HepG2 (cell line): Measurements from ENCODE around the gene IQCK. TPM values are rescaled to one million over a fixed set of nuclear protein-coding genes. Genes with fewer than 3 reads are reported as not detected.

Experiments used
- ATAC-seq: fragments of 200-7000 bp; cut with Tn5 transposase; 3 replicates; pipeline ENCODE4 v1.9.1; 2020; ENCODE audit warnings: mild to moderate bottlenecking, moderate library complexity
- BruUV-seq: library from RNA; stranded (reverse); fragments of 400-500 nt; replicated peaks from 2 replicates; lab custom pipeline; 2021; lab: Mats Ljungman, UMichigan
- CTCF ChIA-PET: fragments of 300-600 bp; formaldehyde crosslinking; extraction: SDS; loops from one replicate; lab custom pipeline; 2021; ENCODE audit warnings: low total read pairs, inconsistent platforms, low intra/inter-chr PET ratio; lab: Yijun Ruan, JAX
- POLR2A ChIA-PET: fragments of 350-600 bp; sonication (Branson Sonifier 250); formaldehyde crosslinking; loops from one replicate; lab custom pipeline; 2020; ENCODE audit warnings: antibody characterized with exemption, inconsistent platforms; lab: Yijun Ruan, JAX
- DNase-seq: peaks from one replicate; pipeline ENCODE4 v3.0.0-alpha.2; 2015; ENCODE audit warnings: low spot score
- FAIRE-seq: peaks from 3 replicates; lab custom pipeline; 2011; peaks lifted over from hg19 to GRCh38; lab: Jason Lieb, UNC
- H2AFZ ChIP-seq: one replicate; pipeline ENCODE4 v1.6.1; 2011; ENCODE audit warnings: low read length, inconsistent platforms
- H3K27ac ChIP-seq: fragments of 300-600 bp; 3 replicates; pipeline ENCODE4 v1.8.0; 2011; ENCODE audit warnings: mixed run types, mild to moderate bottlenecking, mixed read lengths, low read length, inconsistent platforms; ENCODE audit not compliant: insufficient read depth; ENCODE audit errors: extremely low read length
- H3K27me3 ChIP-seq, 2 experiments: fragments of 200-600 bp in 1 of 2; 2 replicates in 1 of 2; 3 replicates in 1 of 2; pipeline versions ENCODE4 v1.6.0 to v1.8.0; 2011; ENCODE audit warnings: low read length in 2 of 2, mild to moderate bottlenecking in 2 of 2, moderate library complexity in 2 of 2, inconsistent platforms in 1 of 2; ENCODE audit not compliant: insufficient read depth in 2 of 2, control insufficient read depth in 1 of 2
- H3K36me3 ChIP-seq, 2 experiments: fragments of 200-600 bp in 1 of 2; replicated peaks in 1 of 2; 2 replicates in 1 of 2; 3 replicates in 1 of 2; pipeline versions ENCODE4 v1.5.1 to v1.8.0; 2011; ENCODE audit warnings: low read length in 2 of 2, inconsistent platforms in 1 of 2; ENCODE audit not compliant: insufficient read depth in 2 of 2, control insufficient read depth in 1 of 2
- H3K4me1 ChIP-seq: 2 replicates; pipeline ENCODE4 v1.5.1; 2012; ENCODE audit warnings: low read length, inconsistent platforms; ENCODE audit not compliant: insufficient read depth
- H3K4me2 ChIP-seq: 2 replicates; pipeline ENCODE4 v1.6.0; 2011; ENCODE audit warnings: low read depth, low read length, inconsistent platforms
- H3K4me3 ChIP-seq, 3 experiments: fragments of 200-600 bp in 1 of 3; sonication (generic), shearing (Covaris generic) in 1 of 3; replicated peaks in 1 of 3; 2 replicates each; pipeline ENCODE4 v1.5.1; 2011 to 2016; ENCODE audit warnings: low read length in 3 of 3, inconsistent platforms in 2 of 3, low read depth in 2 of 3, mild to moderate bottlenecking in 2 of 3, control low read depth in 1 of 3, mixed read lengths in 1 of 3; ENCODE audit not compliant: insufficient read depth in 1 of 3
- H3K79me2 ChIP-seq: one replicate; pipeline ENCODE4 v1.6.1; 2011; ENCODE audit warnings: low read length, inconsistent platforms; ENCODE audit not compliant: insufficient read depth
- H3K9ac ChIP-seq: 2 replicates; pipeline ENCODE4 v1.6.0; 2011; ENCODE audit warnings: mild to moderate bottlenecking, low read depth, low read length, inconsistent platforms; ENCODE audit not compliant: insufficient read depth
- H3K9me3 ChIP-seq: 2 replicates; pipeline ENCODE4 v1.5.1; 2012; ENCODE audit warnings: mild to moderate bottlenecking, low read length
- H4K20me1 ChIP-seq: 2 replicates; pipeline ENCODE4 v1.6.0; 2011; ENCODE audit warnings: inconsistent platforms, mild to moderate bottlenecking, low read length, moderate library complexity; ENCODE audit not compliant: insufficient read depth
- BORCS8-MEF2B ChIP-seq: sonication (generic); formaldehyde crosslinking; IDR thresholded peaks from 2 replicates; pipeline ENCODE4 v1.8.0; 2022; ENCODE audit warnings: mild to moderate bottlenecking, missing genetic modification reagents
- ZFP82 ChIP-seq: sonication (generic); formaldehyde crosslinking; IDR thresholded peaks from 2 replicates; pipeline ENCODE4 v1.5.1; 2020; ENCODE audit warnings: mild to moderate bottlenecking, missing genetic modification reagents, borderline replicate concordance
- in situ Hi-C: cut with HindIII; loops from 2 replicates; pipeline ENCODE4 v1.10.0; 2017; ENCODE audit warnings: low pct_unique_long_range_greater_than_20kb; ENCODE audit not compliant: extremely low pct_ligation_motif_present
- intact Hi-C: fragments of 100-400 bp; cut with micrococcal nuclease; formaldehyde crosslinking; loops from one replicate; pipeline ENCODE4 v1.10.0; 2022; ENCODE audit not compliant: unreplicated experiment
- polyA plus RNA-seq, 8 experiments: library from polyadenylated mRNA; depleted of rRNA in 3 of 8; stranded (reverse) in 7 of 8; unstranded in 1 of 8; fragments of >200 nt; fragmentation: Illumina TruSeq in 4 of 8; extraction: Trizol in 4 of 8; gene quantifications; 2 replicates each; pipeline versions ENCODE4 v1.2.1 to v1.2.3, GENCODE V29; 2011 to 2016; ENCODE audit warnings: low read depth in 4 of 8, missing spikeins in 1 of 8, mixed read lengths in 1 of 8; ENCODE audit not compliant: insufficient read depth in 1 of 8
- total RNA-seq, 5 experiments: library from RNA; depleted of rRNA; stranded (reverse); fragments of >200 nt; fragmentation: Illumina TruSeq; extraction: Trizol; gene quantifications; 2 replicates each; pipeline ENCODE4 v1.2.3, GENCODE V29; 2016; ENCODE audit warnings: low read depth in 1 of 5
- TF ChIP-seq, protein P1 (sequence below): sonication (generic); formaldehyde crosslinking; IDR thresholded peaks from 2 replicates; pipeline ENCODE4 v1.8.1; 2023; ENCODE audit warnings: missing genetic modification reagents, inconsistent platforms, borderline replicate concordance
- TF ChIP-seq, protein P2 (sequence below): sonication (generic); formaldehyde crosslinking; IDR thresholded peaks from 2 replicates; pipeline ENCODE4 v1.5.0; 2020; ENCODE audit warnings: missing genetic modification reagents, mild to moderate bottlenecking, borderline replicate concordance
- TF ChIP-seq, protein P3 (sequence below): IDR thresholded peaks from 2 replicates; pipeline ENCODE4 v1.6.1; 2012; ENCODE audit warnings: inconsistent platforms
- TF ChIP-seq, protein P4 (sequence below): sonication (generic); formaldehyde crosslinking; IDR thresholded peaks from 2 replicates; pipeline ENCODE4 v1.5.1; 2020; ENCODE audit warnings: missing genetic modification reagents, mild to moderate bottlenecking, borderline replicate concordance
- TF ChIP-seq, protein P5 (sequence below): sonication (generic); formaldehyde crosslinking; IDR thresholded peaks from 2 replicates; pipeline ENCODE4 v1.8.0; 2022; ENCODE audit warnings: mild to moderate bottlenecking, missing genetic modification reagents
- TF ChIP-seq, protein P6 (sequence below): sonication (generic); formaldehyde crosslinking; IDR thresholded peaks from 2 replicates; pipeline ENCODE4 v1.4.0; 2020; ENCODE audit warnings: low read depth, mild to moderate bottlenecking, missing genetic modification reagents

The IQCK gene
- total and polyA plus RNA-seq, 2 of the 13 experiments (the other 11 are each of a cell fraction or from before 2014, with no cell fraction given), result 5.1 to 7.3 TPM

DNA sequence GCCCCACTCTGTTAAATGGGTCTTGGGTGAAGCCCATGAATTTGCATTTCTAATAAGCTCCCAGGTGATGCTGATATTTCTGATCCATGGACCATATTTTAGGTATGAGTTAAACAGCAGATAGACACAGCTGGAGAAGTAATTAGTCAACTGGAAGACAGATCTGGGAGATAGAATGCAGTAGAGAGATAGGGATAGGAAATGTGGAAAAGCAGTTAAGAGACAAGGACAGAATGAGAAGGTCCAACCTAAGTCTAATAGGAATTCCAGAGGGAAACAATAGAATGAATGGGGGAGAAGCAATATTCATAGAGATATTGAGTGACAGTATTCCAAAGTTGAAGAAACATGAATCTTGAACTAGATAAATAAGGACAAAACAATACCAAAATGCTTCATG is 94.9 kb downstream of the IQCK start:
- intact Hi-C loops, result no loop called here
- TF ChIP-seq, protein P1, sequence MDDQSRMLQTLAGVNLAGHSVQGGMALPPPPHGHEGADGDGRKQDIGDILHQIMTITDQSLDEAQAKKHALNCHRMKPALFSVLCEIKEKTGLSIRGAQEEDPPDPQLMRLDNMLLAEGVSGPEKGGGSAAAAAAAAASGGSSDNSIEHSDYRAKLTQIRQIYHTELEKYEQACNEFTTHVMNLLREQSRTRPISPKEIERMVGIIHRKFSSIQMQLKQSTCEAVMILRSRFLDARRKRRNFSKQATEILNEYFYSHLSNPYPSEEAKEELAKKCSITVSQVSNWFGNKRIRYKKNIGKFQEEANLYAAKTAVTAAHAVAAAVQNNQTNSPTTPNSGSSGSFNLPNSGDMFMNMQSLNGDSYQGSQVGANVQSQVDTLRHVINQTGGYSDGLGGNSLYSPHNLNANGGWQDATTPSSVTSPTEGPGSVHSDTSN, result no peak
- TF ChIP-seq, protein P2, sequence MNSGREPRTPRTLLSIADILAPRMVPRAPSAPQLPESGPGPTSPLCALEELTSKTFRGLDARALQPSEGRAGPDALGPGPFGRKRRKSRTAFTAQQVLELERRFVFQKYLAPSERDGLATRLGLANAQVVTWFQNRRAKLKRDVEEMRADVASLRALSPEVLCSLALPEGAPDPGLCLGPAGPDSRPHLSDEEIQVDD, result no peak
- peak; percentile 58; the same call in 1 of the 2 replicates for TF ChIP-seq ZFP82 (CRISPR knock-in tag)
- TF ChIP-seq, protein P3, sequence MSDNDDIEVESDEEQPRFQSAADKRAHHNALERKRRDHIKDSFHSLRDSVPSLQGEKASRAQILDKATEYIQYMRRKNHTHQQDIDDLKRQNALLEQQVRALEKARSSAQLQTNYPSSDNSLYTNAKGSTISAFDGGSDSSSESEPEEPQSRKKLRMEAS, result no peak
- TF ChIP-seq, protein P4, sequence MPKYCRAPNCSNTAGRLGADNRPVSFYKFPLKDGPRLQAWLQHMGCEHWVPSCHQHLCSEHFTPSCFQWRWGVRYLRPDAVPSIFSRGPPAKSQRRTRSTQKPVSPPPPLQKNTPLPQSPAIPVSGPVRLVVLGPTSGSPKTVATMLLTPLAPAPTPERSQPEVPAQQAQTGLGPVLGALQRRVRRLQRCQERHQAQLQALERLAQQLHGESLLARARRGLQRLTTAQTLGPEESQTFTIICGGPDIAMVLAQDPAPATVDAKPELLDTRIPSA (CRISPR knock-in tag), result no peak
- TF ChIP-seq, protein P5, sequence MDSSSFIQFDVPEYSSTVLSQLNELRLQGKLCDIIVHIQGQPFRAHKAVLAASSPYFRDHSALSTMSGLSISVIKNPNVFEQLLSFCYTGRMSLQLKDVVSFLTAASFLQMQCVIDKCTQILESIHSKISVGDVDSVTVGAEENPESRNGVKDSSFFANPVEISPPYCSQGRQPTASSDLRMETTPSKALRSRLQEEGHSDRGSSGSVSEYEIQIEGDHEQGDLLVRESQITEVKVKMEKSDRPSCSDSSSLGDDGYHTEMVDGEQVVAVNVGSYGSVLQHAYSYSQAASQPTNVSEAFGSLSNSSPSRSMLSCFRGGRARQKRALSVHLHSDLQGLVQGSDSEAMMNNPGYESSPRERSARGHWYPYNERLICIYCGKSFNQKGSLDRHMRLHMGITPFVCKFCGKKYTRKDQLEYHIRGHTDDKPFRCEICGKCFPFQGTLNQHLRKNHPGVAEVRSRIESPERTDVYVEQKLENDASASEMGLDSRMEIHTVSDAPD (CRISPR knock-in tag), result no peak
- TF ChIP-seq, protein P6, sequence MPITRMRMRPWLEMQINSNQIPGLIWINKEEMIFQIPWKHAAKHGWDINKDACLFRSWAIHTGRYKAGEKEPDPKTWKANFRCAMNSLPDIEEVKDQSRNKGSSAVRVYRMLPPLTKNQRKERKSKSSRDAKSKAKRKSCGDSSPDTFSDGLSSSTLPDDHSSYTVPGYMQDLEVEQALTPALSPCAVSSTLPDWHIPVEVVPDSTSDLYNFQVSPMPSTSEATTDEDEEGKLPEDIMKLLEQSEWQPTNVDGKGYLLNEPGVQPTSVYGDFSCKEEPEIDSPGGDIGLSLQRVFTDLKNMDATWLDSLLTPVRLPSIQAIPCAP, result no peak
- no peak for TF ChIP-seq BORCS8-MEF2B (CRISPR knock-in tag)
- TF ChIP-seq, all 625 proteins: peak for 1
- Histone ChIP-seq H3K9me3 (peaks cover 6% of the 10 kb centered on the region), H4K20me1 (no peaks in the 10 kb centered on the region), H3K4me3 (no peak overlapping the region), H3K4me1 (peaks cover 24% of the 10 kb centered on the region), H3K36me3 (no peaks in the 10 kb centered on the region), H3K9ac (no peak overlapping the region), H3K4me2 (no peak overlapping the region), H2AFZ (no peak overlapping the region), H3K27me3 (no peaks in the 10 kb centered on the region), H3K27ac (no peak overlapping the region), H3K79me2 (no peaks in the 10 kb centered on the region)
- ATAC-seq (no peak), FAIRE-seq (no peak), DNase-seq (no peak)
- in situ Hi-C loops, result no loop called here
- no TSS peak for BruUV-seq
- CTCF ChIA-PET, result no interaction called here
- POLR2A ChIA-PET, result no interaction called here
